DLD1 (cell line): Measurements from ENCODE around the gene TES.
"Not testable (repeated sequence)": the region's sequence is repeated elsewhere in the genome, so short reads cannot be mapped to it uniquely, and the experiment has no call there.

Source experiments
- in situ Hi-C: cut with HindIII; loops from 2 replicates; pipeline ENCODE4 v1.10.0; 2017; ENCODE audit warnings: low sequenced_read_pairs

TES gene

GRCh38 chr7:116240024-116240668 lies 29.8 kb downstream of the TES start:
- in situ Hi-C loops: no loop called here

- in situ Hi-C loops: no loop called here
These were observed 31.0 kb downstream of the TES start for GRCh38 chr7:116241291-116241690.

- in situ Hi-C loops: no loop called here
These were observed 31.8 kb downstream of the TES start for GRCh38 chr7:116242178-116242577.

DNA sequence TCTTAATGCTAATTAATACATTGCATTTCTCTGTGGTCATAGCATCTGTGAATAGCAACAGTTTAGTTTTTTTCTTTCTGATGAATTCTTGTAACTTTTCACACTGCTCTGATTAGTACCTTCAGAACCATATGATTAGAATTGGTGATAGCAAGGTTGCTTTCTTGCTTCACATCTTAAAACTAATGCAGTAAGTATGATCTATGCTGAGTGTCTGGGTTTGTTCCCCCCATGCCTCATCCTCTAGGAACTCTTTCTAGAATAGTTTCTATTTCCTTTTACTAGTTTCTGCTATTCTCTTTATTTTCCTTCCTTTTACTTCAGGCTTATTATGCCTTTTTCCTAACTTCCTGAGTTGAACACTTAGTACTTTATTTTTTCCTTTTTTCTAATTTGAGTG lies 32.4 kb downstream of the TES start:
- in situ Hi-C loops: no loop called here

DNA sequence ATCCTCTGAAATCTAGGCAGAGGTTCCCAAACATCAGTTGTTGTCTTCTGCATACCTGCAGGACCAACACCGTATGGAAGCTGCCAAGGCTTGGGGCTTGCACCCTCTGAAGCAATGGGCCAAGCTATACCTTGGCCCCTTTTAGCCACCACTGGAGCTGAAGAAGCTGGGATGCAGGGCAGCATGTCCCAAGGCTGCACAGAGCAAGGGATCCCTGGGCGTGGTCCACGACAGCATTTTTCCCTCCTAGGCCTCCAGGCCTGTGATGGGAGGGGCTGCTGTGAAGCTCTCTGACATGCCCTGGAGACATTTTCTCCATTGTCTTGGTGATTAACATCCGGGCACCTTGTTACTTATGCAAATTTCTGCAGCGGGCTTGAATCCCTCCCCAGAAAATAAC lies 34.5 kb downstream of the TES start:
- in situ Hi-C loops: not testable (repeated sequence)

DNA sequence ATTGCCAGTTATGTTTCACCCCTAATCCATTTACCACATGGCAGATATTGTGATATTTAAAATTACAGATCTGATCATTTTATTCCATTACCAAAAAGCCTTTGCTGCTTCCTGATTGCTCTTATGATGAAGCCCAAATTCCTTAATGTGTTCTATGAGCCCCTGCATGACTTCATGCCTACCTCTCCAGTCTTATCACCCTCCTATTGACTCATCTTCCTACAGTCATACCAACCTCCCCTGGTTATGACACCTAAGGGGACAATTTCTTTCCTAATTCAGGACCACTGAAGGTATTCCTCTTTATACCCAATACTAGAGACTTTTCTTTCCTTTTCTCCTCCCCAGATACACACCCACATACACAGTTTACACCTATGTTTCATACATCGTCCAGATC lies 36.0 kb downstream of the TES start:
- in situ Hi-C loops: no loop called here

- in situ Hi-C loops: loop anchor here (10.0 to 25.0 kb wide), 3 partner anchors 75 to 337 kb away; no protein-coding TSS in a partner anchor
These were observed 39.7 kb downstream of the TES start for GRCh38 chr7:116249969-116250553.

DNA sequence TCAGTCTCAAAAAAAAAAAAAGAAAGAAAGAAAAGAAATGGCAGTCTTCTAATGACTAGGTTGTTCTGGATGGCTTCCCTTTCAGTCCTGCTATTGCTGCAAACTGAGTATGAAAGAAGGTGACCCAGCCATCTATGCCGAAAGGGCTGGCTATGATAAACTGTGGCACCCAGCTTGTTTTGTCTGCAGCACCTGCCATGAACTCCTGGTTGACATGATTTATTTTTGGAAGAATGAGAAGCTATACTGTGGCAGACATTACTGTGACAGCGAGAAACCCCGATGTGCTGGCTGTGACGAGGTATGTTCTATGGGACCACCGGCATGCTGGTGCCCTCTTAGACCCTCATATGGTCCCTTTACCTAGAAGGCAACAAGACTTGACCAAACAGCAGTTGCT lies 41.3 kb downstream of the TES start:
- in situ Hi-C loops: loop anchor here (10.0 to 25.0 kb wide), 3 partner anchors 77 to 336 kb away; no protein-coding TSS in a partner anchor

DNA sequence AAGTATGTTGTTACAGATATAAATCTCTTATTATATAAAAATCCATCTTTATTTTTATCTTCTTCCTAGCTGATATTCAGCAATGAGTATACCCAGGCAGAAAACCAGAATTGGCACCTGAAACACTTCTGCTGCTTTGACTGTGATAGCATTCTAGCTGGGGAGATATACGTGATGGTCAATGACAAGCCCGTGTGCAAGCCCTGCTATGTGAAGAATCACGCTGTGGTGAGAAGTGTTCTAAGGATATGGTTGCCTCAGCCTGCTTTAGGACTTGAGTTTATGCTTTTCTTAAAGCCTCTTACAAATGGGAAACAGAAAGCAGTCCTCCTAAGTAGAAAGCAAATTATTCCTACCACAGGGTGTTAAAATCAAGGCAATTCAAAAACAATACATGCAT lies 41.9 kb downstream of the TES start:
- in situ Hi-C loops: loop anchor here (10.0 to 25.0 kb wide), 3 partner anchors 77 to 335 kb away; no protein-coding TSS in a partner anchor

GRCh38 chr7:116257156-116257555 lies 46.8 kb downstream of the TES start:
- in situ Hi-C loops: loop anchor here (10.0 to 25.0 kb wide), 3 partner anchors 82 to 330 kb away; no protein-coding TSS in a partner anchor

DNA sequence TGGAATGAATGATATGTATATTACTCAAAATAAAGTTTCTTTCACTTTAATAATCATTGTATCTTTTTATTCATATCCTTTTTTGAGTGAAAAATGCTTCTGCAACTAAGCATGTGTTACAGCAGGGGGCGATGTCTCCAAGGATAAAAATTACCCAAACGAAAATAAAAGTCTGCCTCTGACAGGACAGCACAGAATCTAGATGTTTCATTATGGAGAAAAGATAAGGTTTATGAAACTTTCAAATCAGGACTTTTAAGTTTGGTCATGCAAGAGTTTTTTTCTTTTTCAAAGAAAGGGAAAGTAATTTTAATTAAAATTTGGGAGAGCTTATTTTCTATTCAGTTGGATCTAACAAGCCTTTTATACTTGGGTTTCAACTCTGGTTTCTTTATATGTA lies 48.4 kb downstream of the TES start:
- in situ Hi-C loops: loop anchor here (10.0 to 25.0 kb wide), 3 partner anchors 84 to 329 kb away; no protein-coding TSS in a partner anchor

- in situ Hi-C loops: loop anchor here (10.0 to 25.0 kb wide), 3 partner anchors 85 to 328 kb away; no protein-coding TSS in a partner anchor
These were observed 49.0 kb downstream of the TES start for GRCh38 chr7:116259156-116259870.

- in situ Hi-C loops: loop anchor here (10.0 to 25.0 kb wide), 3 partner anchors 85 to 327 kb away; no protein-coding TSS in a partner anchor
These were observed 49.6 kb downstream of the TES start for GRCh38 chr7:116259871-116260440.

GRCh38 chr7:116261904-116262303 lies 51.6 kb downstream of the TES start:
- in situ Hi-C loops: loop anchor here (25.0 kb wide), 2 partner anchors 250 to 325 kb away; no protein-coding TSS in a partner anchor

- in situ Hi-C loops: loop anchor here (25.0 kb wide), 2 partner anchors 246 to 321 kb away; no protein-coding TSS in a partner anchor
These were observed 55.5 kb downstream of the TES start for GRCh38 chr7:116265881-116266280.

DNA sequence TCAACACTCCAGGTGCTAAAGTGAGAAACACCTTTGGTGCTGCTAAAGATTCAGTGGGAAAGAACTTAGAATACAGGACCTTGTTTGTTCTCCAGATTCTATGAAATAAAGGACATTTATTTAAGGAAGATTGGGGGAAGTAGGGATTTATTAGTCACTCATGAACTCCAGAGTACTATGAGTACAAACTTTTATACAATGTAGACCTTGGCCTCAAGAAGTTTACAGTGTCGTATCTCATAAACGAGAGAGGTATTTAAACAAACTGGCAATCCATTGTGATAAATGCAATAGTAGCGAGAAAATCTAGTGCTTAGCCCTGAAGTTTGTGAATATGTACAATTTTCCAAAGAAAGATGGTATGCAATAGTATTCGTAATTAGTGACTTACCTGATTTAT lies 59.1 kb downstream of the TES start:
- in situ Hi-C loops: loop anchor here (25.0 kb wide), 2 partner anchors 243 to 318 kb away; no protein-coding TSS in a partner anchor

GRCh38 chr7:116271161-116271913 lies 61.0 kb downstream of the TES start:
- in situ Hi-C loops: loop anchor here (25.0 kb wide), 2 partner anchors 241 to 316 kb away; no protein-coding TSS in a partner anchor

DNA sequence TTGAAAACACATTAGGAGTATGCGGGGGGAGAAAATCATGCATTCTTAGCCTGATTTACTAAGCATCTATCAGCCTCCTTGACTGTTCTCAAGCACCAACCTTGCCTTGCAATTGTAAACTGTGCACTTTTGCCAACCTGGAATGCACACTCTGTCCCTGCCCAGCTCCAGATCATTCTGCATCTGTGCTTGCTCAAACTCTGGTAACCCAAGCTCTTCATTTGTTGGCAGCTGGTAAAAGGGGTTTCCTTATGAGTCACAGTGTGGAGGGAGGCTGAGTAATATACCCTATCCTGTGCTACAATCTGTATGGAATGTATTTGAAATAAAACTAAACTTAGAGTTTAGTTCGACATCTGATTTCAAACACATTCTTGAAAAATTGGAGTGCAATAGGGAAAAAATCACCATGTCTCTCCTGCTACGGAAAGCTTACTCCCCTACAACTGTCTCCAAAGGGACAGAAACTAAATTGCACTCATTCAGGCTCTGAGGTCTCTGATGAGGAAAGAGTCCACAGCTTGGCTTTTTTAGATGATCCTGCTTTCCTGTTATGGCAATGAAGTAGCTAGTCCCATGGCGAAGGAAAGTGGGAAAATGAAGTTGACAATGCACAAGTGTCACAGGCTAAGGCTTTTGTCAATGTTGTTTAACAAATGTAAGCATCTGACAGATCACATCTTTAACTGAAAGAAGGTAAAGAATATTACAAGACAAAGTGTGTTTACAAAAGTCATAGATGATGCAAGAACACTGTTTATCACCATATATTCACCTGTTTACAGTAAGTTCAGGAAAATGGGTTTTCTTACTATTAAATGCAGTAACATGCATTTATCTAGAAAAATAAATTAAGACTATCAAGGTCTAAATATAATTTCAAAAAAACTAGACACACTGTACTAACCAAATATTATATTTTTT lies 61.9 kb downstream of the TES start:
- in situ Hi-C loops: loop anchor here (25.0 kb wide), 2 partner anchors 240 to 315 kb away; no protein-coding TSS in a partner anchor
